Mesodermal cell (in vitro differentiated cells): Measurements from ENCODE around the gene TPGS2.
"Not testable (repeated sequence)": the region's sequence is repeated elsewhere in the genome, so short reads cannot be mapped to it uniquely, and the experiment has no call there.

Experiments
- H3K27ac ChIP-seq: 2 replicates; pipeline ENCODE4 v1.7.0; 2013; ENCODE audit warnings: mild to moderate bottlenecking, low read depth, low read length, moderate library complexity; ENCODE audit not compliant: severe bottlenecking
- H3K36me3 ChIP-seq: 2 replicates; pipeline ENCODE4 v1.7.1; 2013; ENCODE audit warnings: mild to moderate bottlenecking, low read length, moderate library complexity; ENCODE audit not compliant: control insufficient read depth, insufficient read depth
- H3K4me1 ChIP-seq: one replicate; pipeline ENCODE4 v1.7.1; 2013; ENCODE audit warnings: mild to moderate bottlenecking, low read length; ENCODE audit not compliant: insufficient read depth, control insufficient read depth, poor library complexity, severe bottlenecking
- H3K4me3 ChIP-seq: 2 replicates; pipeline ENCODE4 v1.7.0; 2013; ENCODE audit warnings: low read length, control low read depth, mild to moderate bottlenecking; ENCODE audit not compliant: insufficient read depth, poor library complexity, severe bottlenecking; ENCODE audit errors: extremely low read depth
- H3K9me3 ChIP-seq: 2 replicates; pipeline ENCODE4 v1.7.1; 2013; ENCODE audit warnings: mild to moderate bottlenecking, low read length, moderate library complexity; ENCODE audit not compliant: control insufficient read depth
- WGBS, 2 experiments: methylation state at CpG; one replicate each; pipeline ENCODE4 v1.1.5; 2013; ENCODE audit warnings: missing lambda C conversion rate in 2 of 2; ENCODE audit not compliant: insufficient coverage in 2 of 2; 5-methylcytosine and 5-hydroxymethylcytosine counted together

Gene TPGS2

GRCh38 chr18:36777566-36777965 is 51.2 kb downstream of the TPGS2 start:
- H3K36me3 ChIP-seq = no peaks in the 10 kb centered on the region
- H3K4me1 ChIP-seq = peaks cover 2% of the 10 kb centered on the region
- WGBS, 2 experiments = no CpG with 5 or more reads among the region's 1 CpG
- no peak overlapping the region for H3K27ac ChIP-seq
- H3K4me3 ChIP-seq = no peak overlapping the region
- H3K9me3 ChIP-seq = no peaks in the 10 kb centered on the region

GRCh38 chr18:36776650-36777049 is 52.2 kb downstream of the TPGS2 start:
- H3K9me3 ChIP-seq = no peaks in the 10 kb centered on the region
- H3K27ac ChIP-seq = no peak overlapping the region
- WGBS, 2 experiments = 81 to 96% methylated on average over 2 to 4 of the region's 5 CpGs
- H3K36me3 ChIP-seq = no peaks in the 10 kb centered on the region
- H3K4me3 ChIP-seq = no peak overlapping the region
- peaks cover 2% of the 10 kb centered on the region for H3K4me1 ChIP-seq

- Histone ChIP-seq H3K36me3 (no peaks in the 10 kb centered on the region), H3K27ac (no peak overlapping the region), H3K9me3 (no peaks in the 10 kb centered on the region), H3K4me3 (no peak overlapping the region), H3K4me1 (peaks cover 2% of the 10 kb centered on the region)
- WGBS, 2 experiments = 100% methylated on average over 2 to 4 of the region's 4 CpGs
These were observed 53.4 kb downstream of the TPGS2 start for GRCh38 chr18:36775396-36775795.

GRCh38 chr18:36772241-36772723 is 56.5 kb downstream of the TPGS2 start:
- H3K36me3 ChIP-seq = no peaks in the 10 kb centered on the region
- peaks cover 2% of the 10 kb centered on the region for H3K4me1 ChIP-seq
- H3K27ac ChIP-seq = no peak overlapping the region
- no peaks in the 10 kb centered on the region for H3K9me3 ChIP-seq
- WGBS, 2 experiments = 92 to 100% methylated on average over 1 to 3 of the region's 4 CpGs
- H3K4me3 ChIP-seq = no peak overlapping the region

GRCh38 chr18:36771245-36771644 is 57.6 kb downstream of the TPGS2 start:
- no peak overlapping the region for H3K27ac ChIP-seq
- peaks cover 2% of the 10 kb centered on the region for H3K4me1 ChIP-seq
- H3K4me3 ChIP-seq = no peak overlapping the region
- WGBS, 2 experiments = 85 to 92% methylated on average over 4 of the region's 4 CpGs
- no peaks in the 10 kb centered on the region for H3K9me3 ChIP-seq
- H3K36me3 ChIP-seq = no peaks in the 10 kb centered on the region

GRCh38 chr18:36770315-36770946 is 58.4 kb downstream of the TPGS2 start:
- WGBS, 2 experiments = 80% methylated on average over 1 of the region's 3 CpGs; no CpG with 5 or more reads in 1 of the 2 experiments
- Histone ChIP-seq H3K4me1 (peaks cover 2% of the 10 kb centered on the region), H3K4me3 (no peak overlapping the region), H3K27ac (no peak overlapping the region), H3K9me3 (no peaks in the 10 kb centered on the region), H3K36me3 (no peaks in the 10 kb centered on the region)

GRCh38 chr18:36769611-36770314 is 59.0 kb downstream of the TPGS2 start:
- WGBS, 2 experiments = 75 to 85% methylated on average over 4 of the region's 6 CpGs
- no peaks in the 10 kb centered on the region for H3K36me3 ChIP-seq
- no peaks in the 10 kb centered on the region for H3K9me3 ChIP-seq
- H3K4me1 ChIP-seq = peaks cover 2% of the 10 kb centered on the region
- no peak overlapping the region for H3K4me3 ChIP-seq
- H3K27ac ChIP-seq = no peak overlapping the region

GRCh38 chr18:36769172-36769571 is 59.6 kb downstream of the TPGS2 start:
- Histone ChIP-seq H3K4me3 (no peak overlapping the region), H3K27ac (no peak overlapping the region), H3K36me3 (no peaks in the 10 kb centered on the region), H3K4me1 (peaks cover under 1% of the 10 kb centered on the region), H3K9me3 (no peaks in the 10 kb centered on the region)
- WGBS, 2 experiments = 93 to 96% methylated on average over 5 to 10 of the region's 10 CpGs

- H3K4me1 ChIP-seq = no peaks in the 10 kb centered on the region
- no peaks in the 10 kb centered on the region for H3K36me3 ChIP-seq
- no peaks in the 10 kb centered on the region for H3K9me3 ChIP-seq
- H3K4me3 ChIP-seq = no peak overlapping the region
- H3K27ac ChIP-seq = no peak overlapping the region
- WGBS, 2 experiments = 100% methylated on average over 1 of the region's 3 CpGs; no CpG with 5 or more reads in 1 of the 2 experiments
These were observed 62.0 kb downstream of the TPGS2 start for GRCh38 chr18:36766836-36767235.

GRCh38 chr18:36762965-36763364 is 65.8 kb downstream of the TPGS2 start:
- H3K9me3 ChIP-seq, H3K27ac ChIP-seq, H3K4me1 ChIP-seq, H3K36me3 ChIP-seq, H3K4me3 ChIP-seq: not testable (repeated sequence)
- WGBS, 2 experiments = no CpG with 5 or more reads among the region's 26 CpGs

- Histone ChIP-seq H3K36me3 (no peaks in the 10 kb centered on the region), H3K9me3 (no peaks in the 10 kb centered on the region), H3K4me1 (no peaks in the 10 kb centered on the region), H3K4me3 (no peak overlapping the region), H3K27ac (no peak overlapping the region)
- WGBS, 2 experiments = 100% methylated on average over 1 of the region's 2 CpGs
These were observed 66.7 kb downstream of the TPGS2 start for GRCh38 chr18:36762074-36762473.
